WTC11 (cell line): ENCODE measurements around the gene CPTP. TPM values are rescaled to one million over a fixed set of nuclear protein-coding genes. Genes with fewer than 3 reads are reported as not detected.

ENCODE experiments used
- ATAC-seq: fragments of 200-7000 bp; cut with Tn5 transposase; 2 replicates; pipeline ENCODE4 v1.10.0; 2021; ENCODE audit warnings: mild to moderate bottlenecking, moderate library complexity
- CTCF ChIA-PET: fragments of 300-600 bp; sonication (Branson Sonifier 250); formaldehyde crosslinking; loops from one replicate; lab custom pipeline; 2021; ENCODE audit warnings: antibody characterized with exemption; lab: Charles Lee
- POLR2A ChIA-PET: fragments of 350-600 bp; sonication (Branson Sonifier 250); formaldehyde crosslinking; loops from one replicate; lab custom pipeline; 2021; ENCODE audit warnings: antibody characterized with exemption; lab: Charles Lee
- DNase-seq: peaks from one replicate; pipeline ENCODE4 v3.0.0; 2021; ENCODE audit warnings: low spot score
- H3K27ac Mint-ChIP-seq: 2 replicates; pipeline ENCODE4 v1.8.0; 2021; ENCODE audit warnings: mixed read lengths
- H3K27me3 Mint-ChIP-seq: 2 replicates; pipeline ENCODE4 v1.8.0; 2021; ENCODE audit warnings: low read depth, mild to moderate bottlenecking, moderate library complexity, mixed read lengths
- H3K36me3 Mint-ChIP-seq: 2 replicates; pipeline ENCODE4 v1.8.0; 2021; ENCODE audit warnings: mixed read lengths
- H3K4me1 Mint-ChIP-seq: 2 replicates; pipeline ENCODE4 v1.8.0; 2022; ENCODE audit warnings: mixed read lengths
- H3K4me3 Mint-ChIP-seq: 2 replicates; pipeline ENCODE4 v1.8.0; 2021; ENCODE audit warnings: mild to moderate bottlenecking, moderate library complexity, mixed read lengths
- H3K9me3 Mint-ChIP-seq: 2 replicates; pipeline ENCODE4 v1.8.0; 2021; ENCODE audit warnings: mixed read lengths
- AR ChIP-seq: fragments of 250-450 bp; sonication (Bioruptor Pico); IDR thresholded peaks from 2 replicates; pipeline ENCODE4 v1.9.0; 2021; ENCODE audit warnings: mild to moderate bottlenecking
- ARID4B ChIP-seq: sonication (generic); formaldehyde crosslinking; IDR thresholded peaks from 2 replicates; pipeline ENCODE4 v1.8.0; 2023; ENCODE audit warnings: missing genetic modification reagents, mild to moderate bottlenecking, borderline replicate concordance
- CBFB ChIP-seq: sonication (generic); formaldehyde crosslinking; IDR thresholded peaks from 2 replicates; pipeline ENCODE4 v1.8.1; 2022; ENCODE audit warnings: mild to moderate bottlenecking, low read depth, missing genetic modification reagents
- CDX4 ChIP-seq: fragments of 250-450 bp; sonication (Bioruptor Pico); IDR thresholded peaks from 2 replicates; pipeline ENCODE4 v1.9.0; 2021; ENCODE audit warnings: moderate library complexity, mild to moderate bottlenecking, inconsistent platforms, borderline replicate concordance
- CREM ChIP-seq: sonication (generic); formaldehyde crosslinking; IDR thresholded peaks from 2 replicates; pipeline ENCODE4 v1.8.1; 2022; ENCODE audit warnings: mild to moderate bottlenecking, missing genetic modification reagents, moderate library complexity
- EMX1 ChIP-seq: fragments of 250-450 bp; sonication (Bioruptor Pico); IDR thresholded peaks from 2 replicates; pipeline ENCODE4 v1.8.0; 2021; ENCODE audit warnings: mild to moderate bottlenecking
- GRHL2 ChIP-seq: fragments of 250-450 bp; sonication (Bioruptor Pico); IDR thresholded peaks from 2 replicates; pipeline ENCODE4 v1.8.0; 2022; ENCODE audit warnings: mild to moderate bottlenecking, moderate library complexity; ENCODE audit not compliant: insufficient replicate concordance, severe bottlenecking
- HMGXB4 ChIP-seq: sonication (generic); formaldehyde crosslinking; IDR thresholded peaks from 2 replicates; pipeline ENCODE4 v1.8.1; 2023; ENCODE audit warnings: mild to moderate bottlenecking, moderate library complexity, missing genetic modification reagents
- IRF1 ChIP-seq: sonication (generic); formaldehyde crosslinking; IDR thresholded peaks from 2 replicates; pipeline ENCODE4 v1.8.0; 2023; ENCODE audit warnings: missing genetic modification reagents
- MAX ChIP-seq: sonication (generic); formaldehyde crosslinking; IDR thresholded peaks from 2 replicates; pipeline ENCODE4 v1.8.0; 2022; ENCODE audit warnings: mild to moderate bottlenecking, missing genetic modification reagents
- MLX ChIP-seq: sonication (generic); formaldehyde crosslinking; IDR thresholded peaks from 2 replicates; pipeline ENCODE4 v1.8.1; 2023; ENCODE audit warnings: mild to moderate bottlenecking, missing genetic modification reagents, moderate library complexity
- NFATC4 ChIP-seq: fragments of 250-450 bp; sonication (Bioruptor Pico); IDR thresholded peaks from 2 replicates; pipeline ENCODE4 v1.9.0; 2021; ENCODE audit warnings: mild to moderate bottlenecking
- NFE2L1 ChIP-seq: sonication (generic); formaldehyde crosslinking; IDR thresholded peaks from 2 replicates; pipeline ENCODE4 v1.8.1; 2023; ENCODE audit warnings: missing genetic modification reagents
- NFYB ChIP-seq: sonication (generic); formaldehyde crosslinking; conservative IDR thresholded peaks from 2 replicates; pipeline ENCODE4 v1.8.0; 2022; ENCODE audit warnings: low read depth, missing genetic modification reagents
- SP1 ChIP-seq: sonication (generic); formaldehyde crosslinking; conservative IDR thresholded peaks from 2 replicates; pipeline ENCODE4 v1.8.1; 2022; ENCODE audit warnings: missing genetic modification reagents
- TP53 ChIP-seq: sonication (generic); formaldehyde crosslinking; IDR thresholded peaks from 2 replicates; pipeline ENCODE4 v1.8.1; 2023; ENCODE audit warnings: mild to moderate bottlenecking, missing genetic modification reagents
- USF1 ChIP-seq: sonication (generic); formaldehyde crosslinking; IDR thresholded peaks from 2 replicates; pipeline ENCODE4 v1.8.0; 2022; ENCODE audit warnings: mild to moderate bottlenecking, missing genetic modification reagents
- ZNF219 ChIP-seq: sonication (generic); formaldehyde crosslinking; IDR thresholded peaks from 2 replicates; pipeline ENCODE4 v1.8.0; 2023; ENCODE audit warnings: missing genetic modification reagents, mild to moderate bottlenecking, borderline replicate concordance
- ZNF317 ChIP-seq: sonication (generic); formaldehyde crosslinking; IDR thresholded peaks from 2 replicates; pipeline ENCODE4 v1.8.1; 2023; ENCODE audit warnings: low read depth, mild to moderate bottlenecking, moderate library complexity, missing genetic modification reagents, borderline replicate concordance
- ZNF416 ChIP-seq: fragments of 250-450 bp; sonication (Bioruptor Pico); IDR thresholded peaks from 2 replicates; pipeline ENCODE4 v1.9.0; 2021; ENCODE audit warnings: mild to moderate bottlenecking, inconsistent platforms
- ZNF423 ChIP-seq: fragments of 250-450 bp; sonication (Bioruptor Pico); IDR thresholded peaks from 2 replicates; pipeline ENCODE4 v2.1.2; 2022; ENCODE audit warnings: mild to moderate bottlenecking, moderate library complexity
- ZNF512 ChIP-seq: sonication (generic); formaldehyde crosslinking; IDR thresholded peaks from 2 replicates; pipeline ENCODE4 v1.8.1; 2022; ENCODE audit warnings: missing genetic modification reagents, borderline replicate concordance
- total RNA-seq: library from RNA; stranded (reverse); gene quantifications from 3 replicates; pipeline ENCODE4 v1.2.3, GENCODE V29; 2021

CPTP gene
- total RNA-seq, 1 experiment from 2014 or later = 14.4 TPM

- no peak within 1 kb of the TSS for H3K27ac Mint-ChIP-seq
- DNase-seq (peak; percentile 86), ATAC-seq (peak; percentile 23)
- ChIA-PET POLR2A (no interaction called here), CTCF (no interaction called here)
- no peaks in the 10 kb centered on the region for H3K36me3 Mint-ChIP-seq
- H3K27me3 Mint-ChIP-seq = peaks cover 11% of the 10 kb centered on the region
- peak within 1 kb of the TSS; percentile 70 for H3K4me3 Mint-ChIP-seq
- H3K4me1 Mint-ChIP-seq = peaks cover 27% of the 10 kb centered on the region
- no peaks in the 10 kb centered on the region for H3K9me3 Mint-ChIP-seq
- TF ChIP-seq ZNF219 (CRISPR knock-in tag) = no peak
- TF ChIP-seq AR (CRISPR knock-in tag) = no peak
- TF ChIP-seq ZNF423 (CRISPR knock-in tag) = peak; percentile 8
- peak; percentile 61; the same call in 1 of the 2 replicates for TF ChIP-seq SP1 (CRISPR knock-in tag)
- TF ChIP-seq MAX (CRISPR knock-in tag) = no peak
- TF ChIP-seq HMGXB4 = peak; percentile 88
- TF ChIP-seq ZNF416 (CRISPR knock-in tag) = 0 out of 2 replicates have a peak, but pooled peaks have one; percentile 67
- no peak for TF ChIP-seq GRHL2 (CRISPR knock-in tag)
- no peak for TF ChIP-seq NFYB (CRISPR knock-in tag)
- no peak for TF ChIP-seq NFATC4 (CRISPR knock-in tag)
- no peak for TF ChIP-seq ZNF512
- no peak for TF ChIP-seq MLX (CRISPR knock-in tag)
- no peak for TF ChIP-seq USF1 (CRISPR knock-in tag)
- TF ChIP-seq TP53 (CRISPR knock-in tag) = no peak
- TF ChIP-seq EMX1 (CRISPR knock-in tag) = no peak
- TF ChIP-seq CBFB (CRISPR knock-in tag) = no peak
- no peak for TF ChIP-seq ZNF317 (CRISPR knock-in tag)
- TF ChIP-seq CDX4 (CRISPR knock-in tag) = no peak
- TF ChIP-seq ARID4B (CRISPR knock-in tag) = no peak
- TF ChIP-seq CREM (CRISPR knock-in tag) = no peak
- no peak for TF ChIP-seq IRF1 (CRISPR knock-in tag)
- TF ChIP-seq NFE2L1 (CRISPR knock-in tag) = no peak
These were observed 24.8 kb downstream of the CPTP start, which contains the start of gene DVL1 for GRCh38 chr1:1349256-1350012. Gene DVL1, minus strand, starts transcription at chr1:1349418. Its CDS starts 353 bp downstream, at chr1:1349065.
